Esophagus squamous epithelium (tissue), 5 donors: ENCODE results near the gene TMEM87B. TPM values are rescaled to one million over a fixed set of nuclear protein-coding genes. Genes with fewer than 3 reads are reported as not detected.

Source experiments
- DNase-seq: peaks from one replicate; lab custom pipeline; 2025; lab: John Stamatoyannopoulos, UW
- H3K27ac ChIP-seq, 4 donors: fragments of 200-600 bp; sonication (generic); one replicate each; pipeline ENCODE4 v1.5.1; 2016 to 2019; ENCODE audit warnings: mild to moderate bottlenecking in 1 of 4
- H3K27me3 ChIP-seq, 4 donors: fragments of 200-600 bp; sonication (generic); 1 replicate in 3 of 4; 2 replicates in 1 of 4; pipeline versions ENCODE4 v1.5.1 to v1.6.0; 2017 to 2021; ENCODE audit warnings: antibody characterized with exemption in 1 of 4
- H3K36me3 ChIP-seq, 3 donors: fragments of 200-600 bp; sonication (generic); one replicate each; pipeline ENCODE4 v1.5.1; 2016 to 2019
- H3K4me1 ChIP-seq, 3 donors: fragments of 200-600 bp; sonication (generic); one replicate each; pipeline ENCODE4 v1.5.1; 2017 to 2019
- H3K4me3 ChIP-seq, 4 donors: fragments of 200-600 bp; sonication (generic); 1 replicate in 3 of 4; 2 replicates in 1 of 4; pipeline ENCODE4 v1.5.1; 2016 to 2019; ENCODE audit warnings: mild to moderate bottlenecking in 2 of 4, moderate library complexity in 1 of 4
- H3K9me3 ChIP-seq, 3 donors: fragments of 200-600 bp; sonication (generic); one replicate each; pipeline ENCODE4 v1.5.1; 2016 to 2019
- CTCF ChIP-seq, 6 experiments: fragments of 450-650 bp in 4 of 6; fragments of 200-600 bp in 2 of 6; sonication (generic) in 2 of 6; IDR thresholded peaks; one replicate each; pipeline ENCODE4 v1.5.1; 2016 to 2019; ENCODE audit warnings: antibody characterized with exemption in 6 of 6, mild to moderate bottlenecking in 4 of 6, moderate library complexity in 4 of 6
- POLR2A ChIP-seq, 4 donors: fragments of 450-650 bp; IDR thresholded peaks; one replicate each; pipeline ENCODE4 v1.6.1; 2017; ENCODE audit warnings: antibody characterized with exemption in 4 of 4, mild to moderate bottlenecking in 4 of 4, moderate library complexity in 3 of 4
- whole genome bisulfite sequencing, 2 donors: methylation state at CpG; one replicate each; pipeline ENCODE4 v1.1.5; 2018; 5-methylcytosine and 5-hydroxymethylcytosine counted together
- intact Hi-C: fragments of 100-400 bp; cut with DNase I; formaldehyde crosslinking; loops from one replicate; pipeline ENCODE4 v1.15.0; 2022
- total RNA-seq, 4 donors: library from RNA; depleted of rRNA; stranded (reverse); fragments of >200 nt; gene quantifications; one replicate each; pipeline ENCODE4 v1.1.0, GENCODE V29; 2016
- donor health status: DM: yes; HTN: yes; CAD: no.

The TMEM87B gene
- total RNA-seq, 4 donors from 2014 or later: 17.7 to 30.0 (median 23.6) TPM

GRCh38 chr2:112156152-112156986 is 101.3 kb downstream of the TMEM87B start:
- peaks cover 0 to 8% (median 0%) of the 10 kb centered on the region in 3 donors for H3K4me1 ChIP-seq
- H3K4me3 ChIP-seq: peak overlapping the region in 1 of 4 donors; percentile 10
- no peak overlapping the region for H3K27ac ChIP-seq
- 41 to 47% methylated on average over 17 to 20 of the region's 21 CpGs for WGBS, 2 donors
- no peak for DNase-seq
- H3K9me3 ChIP-seq: no peaks in the 10 kb centered on the region
- TF ChIP-seq POLR2A (IDR thresholded peaks at IDR 0.05) (no peak), CTCF (IDR thresholded peaks at IDR 0.05) (no peak)
- no peaks in the 10 kb centered on the region for H3K27me3 ChIP-seq
- H3K36me3 ChIP-seq: no peaks in the 10 kb centered on the region
- intact Hi-C loops: no loop called here

- WGBS, 2 donors: 57 to 69% methylated on average over 3 of the region's 3 CpGs
- Histone ChIP-seq H3K4me1 (peaks cover 0 to 8% (median 0%) of the 10 kb centered on the region in 3 donors), H3K4me3 (no peak overlapping the region), H3K36me3 (no peaks in the 10 kb centered on the region), H3K27me3 (no peaks in the 10 kb centered on the region), H3K27ac (no peak overlapping the region), H3K9me3 (no peaks in the 10 kb centered on the region)
- no peak for DNase-seq
- TF ChIP-seq POLR2A (IDR thresholded peaks at IDR 0.05) (no peak), CTCF (IDR thresholded peaks at IDR 0.05) (no peak)
- intact Hi-C loops: no loop called here
Measured at GRCh38 chr2:112157472-112157871, 102.4 kb downstream of the TMEM87B start.

GRCh38 chr2:112159454-112159921 is 104.4 kb downstream of the TMEM87B start:
- DNase-seq: no peak
- TF ChIP-seq CTCF (IDR thresholded peaks at IDR 0.05): no peak

GRCh38 chr2:112160283-112161250 is 105.5 kb downstream of the TMEM87B start:
- Histone ChIP-seq H3K27me3 (no peaks in the 10 kb centered on the region), H3K36me3 (no peaks in the 10 kb centered on the region), H3K9me3 (no peaks in the 10 kb centered on the region), H3K4me1 (peaks cover 0 to 5% (median 0%) of the 10 kb centered on the region in 3 donors), H3K27ac (no peak overlapping the region), H3K4me3 (no peak overlapping the region)
- intact Hi-C loops: no loop called here
- 66 to 85% methylated on average over 17 to 27 of the region's 52 CpGs for WGBS, 2 donors
- DNase-seq: no peak
- no peak for TF ChIP-seq POLR2A (IDR thresholded peaks at IDR 0.05)
- TF ChIP-seq CTCF (IDR thresholded peaks at IDR 0.05): no peak

More at GRCh38 chr2:112159454-112159921, 104.4 kb downstream of the TMEM87B start:
- whole genome bisulfite sequencing, 2 donors: 88 to 95% methylated on average over 23 to 31 of the region's 31 CpGs
- no peak overlapping the region for H3K27ac ChIP-seq
- no peaks in the 10 kb centered on the region for H3K36me3 ChIP-seq
- no peaks in the 10 kb centered on the region for H3K27me3 ChIP-seq
- no peak overlapping the region for H3K4me3 ChIP-seq
- intact Hi-C loops: no loop called here
- H3K9me3 ChIP-seq: no peaks in the 10 kb centered on the region
- peaks cover 0 to 8% (median 0%) of the 10 kb centered on the region in 3 donors for H3K4me1 ChIP-seq
